Suprapubic skin (tissue), 4 donors: ENCODE data around the gene DENND4B. TPM values are rescaled to one million over a fixed set of nuclear protein-coding genes. Genes with fewer than 3 reads are reported as not detected.

Experiments
- DNase-seq, 2 donors: peaks; one replicate each; pipeline ENCODE4 v3.0.0-alpha.2; 2019; ENCODE audit warnings: low spot score in 2 of 2
- H3K27ac ChIP-seq: fragments of 200-600 bp; sonication (generic); one replicate; pipeline ENCODE4 v1.5.1; 2019
- H3K27me3 ChIP-seq: fragments of 200-600 bp; sonication (generic); one replicate; pipeline ENCODE4 v1.5.1; 2019
- H3K36me3 ChIP-seq: fragments of 200-600 bp; sonication (generic); one replicate; pipeline ENCODE4 v1.5.1; 2019
- H3K4me1 ChIP-seq: fragments of 200-600 bp; sonication (generic); one replicate; pipeline ENCODE4 v1.5.1; 2019
- H3K4me3 ChIP-seq: fragments of 200-600 bp; sonication (generic); one replicate; pipeline ENCODE4 v1.5.1; 2019; ENCODE audit warnings: mild to moderate bottlenecking
- H3K9me3 ChIP-seq: fragments of 200-600 bp; sonication (generic); one replicate; pipeline ENCODE4 v1.5.1; 2019
- EP300 ChIP-seq: sonication (generic); formaldehyde crosslinking; IDR thresholded peaks from one replicate; pipeline ENCODE4 v1.6.1; 2017; ENCODE audit warnings: antibody characterized with exemption
- POLR2A ChIP-seq, 2 donors: fragments of 450-650 bp; IDR thresholded peaks; one replicate each; pipeline ENCODE4 v1.6.1; 2017; ENCODE audit warnings: antibody characterized with exemption in 2 of 2, mild to moderate bottlenecking in 2 of 2, moderate library complexity in 2 of 2
- POLR2AphosphoS5 ChIP-seq, 3 donors: sonication (generic); formaldehyde crosslinking; IDR thresholded peaks; one replicate each; pipeline ENCODE4 v1.6.1; 2017; ENCODE audit warnings: antibody characterized with exemption in 3 of 3
- WGBS: methylation state at CpG from one replicate; pipeline ENCODE4 v1.1.5; 2018; 5-methylcytosine and 5-hydroxymethylcytosine counted together
- total RNA-seq, 4 donors: library from RNA; depleted of rRNA; stranded (reverse); fragments of >200 nt; gene quantifications; one replicate each; pipeline ENCODE4 v1.1.0, GENCODE V29; 2016
- TF ChIP-seq, protein P1 (sequence below), 2 donors: fragments of 200-600 bp in 1 of 2; fragments of 450-650 bp in 1 of 2; sonication (generic) in 1 of 2; IDR thresholded peaks; one replicate each; pipeline ENCODE4 v1.5.1; 2016 to 2019; ENCODE audit warnings: antibody characterized with exemption in 2 of 2, mild to moderate bottlenecking in 1 of 2, moderate library complexity in 1 of 2

DENND4B gene
- total RNA-seq, 4 donors from 2014 or later, result 20.0 to 45.1 (median 31.0) TPM

GRCh38 chr1:153953859-153954365 lies 7.4 kb upstream of the DENND4B start:
- no peak for TF ChIP-seq EP300
- TF ChIP-seq, protein P1, sequence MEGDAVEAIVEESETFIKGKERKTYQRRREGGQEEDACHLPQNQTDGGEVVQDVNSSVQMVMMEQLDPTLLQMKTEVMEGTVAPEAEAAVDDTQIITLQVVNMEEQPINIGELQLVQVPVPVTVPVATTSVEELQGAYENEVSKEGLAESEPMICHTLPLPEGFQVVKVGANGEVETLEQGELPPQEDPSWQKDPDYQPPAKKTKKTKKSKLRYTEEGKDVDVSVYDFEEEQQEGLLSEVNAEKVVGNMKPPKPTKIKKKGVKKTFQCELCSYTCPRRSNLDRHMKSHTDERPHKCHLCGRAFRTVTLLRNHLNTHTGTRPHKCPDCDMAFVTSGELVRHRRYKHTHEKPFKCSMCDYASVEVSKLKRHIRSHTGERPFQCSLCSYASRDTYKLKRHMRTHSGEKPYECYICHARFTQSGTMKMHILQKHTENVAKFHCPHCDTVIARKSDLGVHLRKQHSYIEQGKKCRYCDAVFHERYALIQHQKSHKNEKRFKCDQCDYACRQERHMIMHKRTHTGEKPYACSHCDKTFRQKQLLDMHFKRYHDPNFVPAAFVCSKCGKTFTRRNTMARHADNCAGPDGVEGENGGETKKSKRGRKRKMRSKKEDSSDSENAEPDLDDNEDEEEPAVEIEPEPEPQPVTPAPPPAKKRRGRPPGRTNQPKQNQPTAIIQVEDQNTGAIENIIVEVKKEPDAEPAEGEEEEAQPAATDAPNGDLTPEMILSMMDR (IDR thresholded peaks at IDR 0.05), result no peak
- no peak for TF ChIP-seq POLR2AphosphoS5 (IDR thresholded peaks at IDR 0.05)
- TF ChIP-seq POLR2A (IDR thresholded peaks at IDR 0.05), result no peak
- WGBS, result 82% methylated on average over 4 of the region's 4 CpGs
- no peaks in the 10 kb centered on the region for H3K9me3 ChIP-seq
- no peak overlapping the region for H3K4me3 ChIP-seq
- no peaks in the 10 kb centered on the region for H3K27me3 ChIP-seq
- no peak overlapping the region for H3K27ac ChIP-seq
- peaks cover 29% of the 10 kb centered on the region for H3K4me1 ChIP-seq
- peaks cover 55% of the 10 kb centered on the region for H3K36me3 ChIP-seq
- DNase-seq, result no peak

- no peak overlapping the region for H3K4me3 ChIP-seq
- no peaks in the 10 kb centered on the region for H3K9me3 ChIP-seq
- H3K27me3 ChIP-seq, result no peaks in the 10 kb centered on the region
- peaks cover 67% of the 10 kb centered on the region for H3K36me3 ChIP-seq
- WGBS, result 67% methylated on average over 1 of the region's 2 CpGs
- DNase-seq, result peak in 1 of 2 donors; percentile 53
- H3K27ac ChIP-seq, result no peak overlapping the region
- H3K4me1 ChIP-seq, result peaks cover 18% of the 10 kb centered on the region
- no peak for TF ChIP-seq EP300
- no peak for TF ChIP-seq POLR2AphosphoS5 (IDR thresholded peaks at IDR 0.05)
- TF ChIP-seq, protein P1 (IDR thresholded peaks at IDR 0.05), result no peak
- TF ChIP-seq POLR2A (IDR thresholded peaks at IDR 0.05), result no peak
Measured at GRCh38 chr1:153951801-153952200, 5.3 kb upstream of the DENND4B start.

DNA sequence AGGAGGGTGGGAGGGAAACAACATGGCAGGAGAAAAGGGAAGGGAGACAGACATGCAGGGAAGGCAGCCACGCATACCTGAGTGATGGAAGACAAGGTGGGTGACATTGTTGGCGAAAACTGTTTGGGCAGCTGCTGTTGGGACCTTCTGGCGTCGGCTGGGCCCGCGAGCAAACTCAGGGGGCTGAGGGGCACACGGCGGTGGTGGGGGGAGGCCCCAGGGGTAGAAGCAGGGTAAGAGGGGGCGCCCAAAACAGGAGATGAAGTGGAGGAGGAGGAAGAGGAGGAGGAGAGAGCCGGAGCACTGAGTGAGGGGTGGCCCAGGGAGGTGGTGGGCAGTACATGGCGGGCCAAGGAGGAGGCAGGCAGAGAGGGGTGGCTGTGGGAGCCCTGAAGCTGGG lies 4.7 kb upstream of the DENND4B start:
- no peak overlapping the region for H3K27ac ChIP-seq
- peaks cover 14% of the 10 kb centered on the region for H3K4me1 ChIP-seq
- TF ChIP-seq, protein P1 (IDR thresholded peaks at IDR 0.05), result no peak
- no peak for TF ChIP-seq POLR2A (IDR thresholded peaks at IDR 0.05)
- TF ChIP-seq POLR2AphosphoS5 (IDR thresholded peaks at IDR 0.05), result no peak
- TF ChIP-seq EP300, result no peak
- peaks cover 67% of the 10 kb centered on the region for H3K36me3 ChIP-seq
- no peak overlapping the region for H3K4me3 ChIP-seq
- H3K27me3 ChIP-seq, result no peaks in the 10 kb centered on the region
- DNase-seq, result peak in 1 of 2 donors; percentile 50
- H3K9me3 ChIP-seq, result no peaks in the 10 kb centered on the region
- WGBS, result 89% methylated on average over 11 of the region's 11 CpGs

DNA sequence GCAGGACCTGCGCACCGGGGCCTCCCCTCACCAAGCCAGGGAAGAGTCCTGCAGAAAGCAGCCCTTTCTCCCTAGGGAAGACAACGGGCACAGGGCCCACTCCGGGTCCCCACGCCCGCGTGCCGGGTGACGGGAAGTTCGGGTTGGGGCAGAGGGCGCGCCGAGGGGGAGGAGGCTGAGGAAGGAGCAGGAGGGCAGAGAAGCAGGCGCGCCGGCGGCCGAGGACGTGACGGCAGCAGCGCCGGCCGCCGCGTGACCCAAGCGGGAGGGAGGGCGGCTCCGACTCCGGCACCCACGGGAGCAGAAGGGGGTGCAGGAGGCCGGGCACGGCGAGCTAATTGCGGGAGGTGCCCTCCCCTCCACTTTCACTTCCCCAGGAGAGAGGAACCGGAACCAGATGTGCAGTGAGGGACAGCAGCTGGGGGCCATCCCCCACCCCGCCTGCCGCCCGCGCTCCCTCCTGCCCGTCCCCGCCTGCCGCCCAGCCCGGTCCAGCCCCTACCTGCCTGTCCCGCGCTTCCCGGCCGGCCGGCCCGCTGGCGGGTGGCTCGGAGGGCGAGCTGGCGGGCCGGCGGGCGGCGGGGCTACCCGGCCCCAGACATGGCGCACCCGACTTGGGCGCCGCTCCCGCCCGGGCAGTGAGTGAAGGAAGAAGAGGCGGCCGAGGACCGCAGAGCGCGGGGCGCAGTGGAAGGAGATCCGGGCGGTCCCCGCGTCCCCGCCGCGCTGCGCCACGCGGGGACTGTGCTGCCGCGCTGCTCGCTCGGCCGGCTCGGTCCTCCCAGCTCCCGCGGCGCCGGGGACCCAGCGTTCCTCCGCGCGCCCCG lies 510 bp downstream of the DENND4B start:
- Histone ChIP-seq H3K4me1 (peaks cover 26% of the 10 kb centered on the region), H3K4me3 (peak overlapping the region; percentile 97), H3K36me3 (peaks cover 47% of the 10 kb centered on the region), H3K9me3 (no peaks in the 10 kb centered on the region), H3K27ac (peak overlapping the region; percentile 98), H3K27me3 (no peaks in the 10 kb centered on the region)
- peak; percentile 93 to 94 for DNase-seq
- TF ChIP-seq EP300 (no peak), POLR2A (IDR thresholded peaks at IDR 0.05) (peak in 1 of 2 donors; percentile 14), POLR2AphosphoS5 (IDR thresholded peaks at IDR 0.05) (peak in 2 of 3 donors; percentile 66 to 68)
- TF ChIP-seq, protein P1 (IDR thresholded peaks at IDR 0.05), result no peak
- WGBS, result 0% methylated on average over 38 of the region's 95 CpGs

DNA sequence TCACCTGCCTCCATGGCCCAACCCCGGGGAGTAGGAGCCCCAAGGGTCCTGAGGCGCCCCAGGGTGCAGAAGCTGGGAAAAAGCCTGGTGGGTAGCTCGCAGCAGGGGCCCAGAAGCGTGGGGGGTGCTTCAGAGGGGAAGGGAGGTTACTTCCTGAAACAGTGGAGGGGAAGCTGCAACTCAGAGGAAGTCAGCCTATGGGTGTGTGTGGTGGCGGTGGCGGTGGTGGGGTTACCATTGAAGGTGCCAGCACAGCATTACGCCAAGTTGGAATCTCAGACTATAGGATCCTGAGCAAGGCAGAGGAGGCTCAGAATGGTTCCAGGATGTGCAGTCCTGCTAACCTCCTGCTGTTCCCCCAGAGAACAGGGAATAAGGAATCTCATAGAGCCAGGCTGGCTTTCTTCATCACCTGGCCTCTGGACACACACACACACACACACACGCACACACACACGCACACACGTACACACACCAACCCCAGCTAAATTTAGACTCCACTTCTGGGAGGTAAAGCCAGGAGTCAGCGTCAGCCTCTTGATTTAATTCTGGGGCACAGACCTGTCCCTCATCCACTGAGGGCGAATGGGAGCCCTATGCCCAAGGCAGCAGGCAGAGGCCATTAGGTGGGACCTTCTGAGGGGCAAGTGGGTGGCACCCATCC lies 1.3 kb downstream of the DENND4B start:
- Histone ChIP-seq H3K27ac (peak overlapping the region; percentile 98), H3K36me3 (peaks cover 47% of the 10 kb centered on the region), H3K27me3 (no peaks in the 10 kb centered on the region), H3K4me3 (peak overlapping the region; percentile 97), H3K4me1 (peaks cover 26% of the 10 kb centered on the region), H3K9me3 (no peaks in the 10 kb centered on the region)
- TF ChIP-seq, protein P1 (IDR thresholded peaks at IDR 0.05), result no peak
- TF ChIP-seq POLR2A (IDR thresholded peaks at IDR 0.05) (peak in 1 of 2 donors; percentile 33), POLR2AphosphoS5 (IDR thresholded peaks at IDR 0.05) (no peak)
- WGBS, result 17% methylated on average over 10 of the region's 12 CpGs
- peak in 1 of 2 donors; percentile 80 for DNase-seq
